Stimulated activated memory B cell treated with anti-CD40 and anti-IgM and Interleukin-4, amounts not matched to agents 10 μg/mL and 1 μg/mL and 100 μg/mL, for 72 hours (primary cell): ENCODE results near the gene PPP2R5A.
"Not testable (repeated sequence)": the region's sequence is repeated elsewhere in the genome, so short reads cannot be mapped to it uniquely, and the experiment has no call there.

ENCODE experiments used
- ATAC-seq: fragments of 150-1000 bp; cut with Tn5 transposase; 2 replicates; pipeline ENCODE4 v1.10.0; 2021
- H3K27ac Mint-ChIP-seq: one replicate; pipeline ENCODE4 v1.8.0; 2022; ENCODE audit warnings: mild to moderate bottlenecking, mixed read lengths
- H3K27me3 Mint-ChIP-seq: one replicate; pipeline ENCODE4 v1.8.0; 2022; ENCODE audit warnings: mixed read lengths
- H3K36me3 Mint-ChIP-seq: one replicate; pipeline ENCODE4 v1.8.0; 2022; ENCODE audit warnings: mixed read lengths
- H3K4me1 Mint-ChIP-seq: one replicate; pipeline ENCODE4 v1.8.0; 2022; ENCODE audit warnings: mixed read lengths
- H3K4me3 Mint-ChIP-seq: one replicate; pipeline ENCODE4 v1.8.0; 2022; ENCODE audit warnings: mild to moderate bottlenecking, moderate library complexity, mixed read lengths
- H3K9me3 Mint-ChIP-seq: one replicate; pipeline ENCODE4 v1.8.0; 2022; ENCODE audit warnings: mixed read lengths

Gene PPP2R5A

GRCh38 chr1:212388985-212389716, 103.9 kb downstream of the PPP2R5A start:
- H3K27me3 Mint-ChIP-seq, result no peaks in the 10 kb centered on the region
- H3K4me3 Mint-ChIP-seq, result no peak overlapping the region
- H3K9me3 Mint-ChIP-seq, result peaks cover 9% of the 10 kb centered on the region
- H3K4me1 Mint-ChIP-seq, result peaks cover 24% of the 10 kb centered on the region
- peaks cover 94% of the 10 kb centered on the region for H3K36me3 Mint-ChIP-seq
- no peak for ATAC-seq
- H3K27ac Mint-ChIP-seq, result no peak overlapping the region

GRCh38 chr1:212395678-212396437, 110.6 kb downstream of the PPP2R5A start:
- not testable (repeated sequence) for H3K27ac Mint-ChIP-seq, H3K4me3 Mint-ChIP-seq, ATAC-seq, H3K27me3 Mint-ChIP-seq, H3K4me1 Mint-ChIP-seq
- Mint-ChIP-seq H3K36me3 (peaks cover 74% of the 10 kb centered on the region), H3K9me3 (peaks cover 11% of the 10 kb centered on the region)

GRCh38 chr1:212396638-212397037, 111.4 kb downstream of the PPP2R5A start:
- peaks cover 15% of the 10 kb centered on the region for H3K4me1 Mint-ChIP-seq
- peaks cover 67% of the 10 kb centered on the region for H3K36me3 Mint-ChIP-seq
- H3K27ac Mint-ChIP-seq, result no peak overlapping the region
- no peak for ATAC-seq
- H3K4me3 Mint-ChIP-seq, result no peak overlapping the region
- H3K27me3 Mint-ChIP-seq, result no peaks in the 10 kb centered on the region
- H3K9me3 Mint-ChIP-seq, result peaks cover 9% of the 10 kb centered on the region

- peaks cover 64% of the 10 kb centered on the region for H3K36me3 Mint-ChIP-seq
- ATAC-seq, result no peak
- peaks cover 9% of the 10 kb centered on the region for H3K9me3 Mint-ChIP-seq
- H3K4me3 Mint-ChIP-seq, result no peak overlapping the region
- no peak overlapping the region for H3K27ac Mint-ChIP-seq
- peaks cover 15% of the 10 kb centered on the region for H3K4me1 Mint-ChIP-seq
- no peaks in the 10 kb centered on the region for H3K27me3 Mint-ChIP-seq
Observed at GRCh38 chr1:212397171-212397570, 112.0 kb downstream of the PPP2R5A start.

GRCh38 chr1:212401042-212401441, 115.8 kb downstream of the PPP2R5A start:
- H3K36me3 Mint-ChIP-seq, result peaks cover 71% of the 10 kb centered on the region
- no peak overlapping the region for H3K27ac Mint-ChIP-seq
- no peak overlapping the region for H3K4me3 Mint-ChIP-seq
- peaks cover 5% of the 10 kb centered on the region for H3K9me3 Mint-ChIP-seq
- no peaks in the 10 kb centered on the region for H3K27me3 Mint-ChIP-seq
- ATAC-seq, result peak; percentile 39
- H3K4me1 Mint-ChIP-seq, result peaks cover 5% of the 10 kb centered on the region

GRCh38 chr1:212401838-212402582, 116.8 kb downstream of the PPP2R5A start:
- Mint-ChIP-seq H3K4me3 (no peak overlapping the region), H3K36me3 (peaks cover 70% of the 10 kb centered on the region), H3K27me3 (no peaks in the 10 kb centered on the region), H3K9me3 (peaks cover 4% of the 10 kb centered on the region), H3K4me1 (peaks cover 5% of the 10 kb centered on the region), H3K27ac (no peak overlapping the region)
- no peak for ATAC-seq

- peaks cover 64% of the 10 kb centered on the region for H3K36me3 Mint-ChIP-seq
- no peak for ATAC-seq
Observed at GRCh38 chr1:212402666-212403321, 117.6 kb downstream of the PPP2R5A start.

GRCh38 chr1:212410231-212410820, 125.1 kb downstream of the PPP2R5A start:
- Mint-ChIP-seq H3K27me3 (no peaks in the 10 kb centered on the region), H3K4me3 (no peak overlapping the region), H3K9me3 (no peaks in the 10 kb centered on the region), H3K27ac (no peak overlapping the region), H3K4me1 (peaks cover 46% of the 10 kb centered on the region), H3K36me3 (peaks cover 45% of the 10 kb centered on the region)
- no peak for ATAC-seq

More at GRCh38 chr1:212402666-212403321, 117.6 kb downstream of the PPP2R5A start:
- H3K27me3 Mint-ChIP-seq, result no peaks in the 10 kb centered on the region
- no peak overlapping the region for H3K4me3 Mint-ChIP-seq
- no peaks in the 10 kb centered on the region for H3K9me3 Mint-ChIP-seq
- H3K4me1 Mint-ChIP-seq, result peaks cover 5% of the 10 kb centered on the region
- H3K27ac Mint-ChIP-seq, result no peak overlapping the region
